Panc1 (cell line): ENCODE data around the gene TXK. TPM values are rescaled to one million over a fixed set of nuclear protein-coding genes. Genes with fewer than 3 reads are reported as not detected.

Source experiments
- ATAC-seq: fragments of 200-7000 bp; cut with Tn5 transposase; 2 replicates; pipeline ENCODE4 v1.9.1; 2020; ENCODE audit warnings: mild to moderate bottlenecking, moderate library complexity
- BruUV-seq: library from RNA; stranded (reverse); fragments of 400-500 nt; replicated peaks from 2 replicates; lab custom pipeline; 2021; lab: Mats Ljungman, UMichigan
- CTCF ChIA-PET: fragments of 300-600 bp; sonication (Branson Sonifier 250); formaldehyde crosslinking; loops from one replicate; lab custom pipeline; 2022; ENCODE audit warnings: antibody characterized with exemption; lab: Charles Lee
- POLR2A ChIA-PET: fragments of 300-600 bp; sonication (Branson Sonifier 250); formaldehyde crosslinking; loops from one replicate; lab custom pipeline; 2022; ENCODE audit warnings: antibody characterized with exemption; lab: Charles Lee
- DNase-seq: peaks from one replicate; pipeline ENCODE4 v3.0.0-alpha.2; 2010; ENCODE audit warnings: low read depth, low spot score
- H3K27ac ChIP-seq: 2 replicates; pipeline ENCODE4 v1.5.1; 2011; ENCODE audit warnings: mild to moderate bottlenecking, low read length, inconsistent platforms
- H3K27me3 ChIP-seq: fragments of 200-500 bp; sonication (Bioruptor generic); 2 replicates; pipeline ENCODE4 v1.6.0; 2014; ENCODE audit warnings: low read length, inconsistent platforms; ENCODE audit not compliant: control insufficient read depth, insufficient read depth
- H3K36me3 ChIP-seq: fragments of 200-500 bp; sonication (Bioruptor generic); 2 replicates; pipeline ENCODE4 v1.5.1; 2014; ENCODE audit warnings: inconsistent platforms, mild to moderate bottlenecking, low read length, moderate library complexity; ENCODE audit not compliant: control insufficient read depth, insufficient read depth
- H3K4me1 ChIP-seq: 2 replicates; pipeline ENCODE4 v1.5.1; 2011; ENCODE audit warnings: inconsistent platforms, mild to moderate bottlenecking, low read length, moderate library complexity; ENCODE audit not compliant: control insufficient read depth, insufficient read depth
- H3K4me3 ChIP-seq, 2 experiments: 2 replicates each; pipeline ENCODE4 v1.5.1; 2011 to 2012; ENCODE audit warnings: low read depth in 2 of 2, low read length in 2 of 2, mild to moderate bottlenecking in 2 of 2, inconsistent platforms in 1 of 2, moderate library complexity in 1 of 2
- H3K9me3 ChIP-seq: fragments of 200-500 bp; sonication (Bioruptor generic); 2 replicates; pipeline ENCODE4 v1.5.1; 2014; ENCODE audit warnings: low read depth, mild to moderate bottlenecking, inconsistent platforms, low read length, moderate library complexity; ENCODE audit not compliant: control insufficient read depth, insufficient read depth
- POLR2AphosphoS5 ChIP-seq: IDR thresholded peaks from 2 replicates; pipeline ENCODE4 v1.6.1; 2012; ENCODE audit warnings: mild to moderate bottlenecking, low read depth, low read length, moderate library complexity
- SIN3A ChIP-seq: IDR thresholded peaks from 2 replicates; pipeline ENCODE4 v1.6.1; 2012; ENCODE audit warnings: low read depth, mild to moderate bottlenecking, low read length, moderate library complexity, borderline replicate concordance; ENCODE audit not compliant: insufficient read depth
- TCF7L2 ChIP-seq: IDR thresholded peaks from 2 replicates; pipeline ENCODE4 v1.6.1; 2011; ENCODE audit warnings: mild to moderate bottlenecking, low read depth, low read length, inconsistent platforms
- in situ Hi-C: cut with HindIII; loops from 2 replicates; pipeline ENCODE4 v1.10.0; 2016; ENCODE audit warnings: low sequenced_read_pairs, low pct_unique_long_range_greater_than_20kb
- intact Hi-C: fragments of 100-400 bp; cut with micrococcal nuclease; formaldehyde crosslinking; loops from one replicate; pipeline ENCODE4 v1.10.0; 2022; ENCODE audit not compliant: unreplicated experiment
- total RNA-seq: library from RNA; stranded (reverse); gene quantifications from one replicate; pipeline ENCODE4 v1.2.1, GENCODE V29; 2021; ENCODE audit not compliant: unreplicated experiment
- TF ChIP-seq, protein P1 (sequence below): fragments of 450-650 bp; IDR thresholded peaks from 2 replicates; pipeline ENCODE4 v1.5.1; 2017; ENCODE audit warnings: mild to moderate bottlenecking
- TF ChIP-seq, protein P2 (sequence below), 2 experiments: IDR thresholded peaks; 2 replicates each; pipeline ENCODE4 v1.6.1; 2011 to 2012; ENCODE audit warnings: low read depth in 2 of 2, control low read depth in 1 of 2, low read length in 1 of 2, mild to moderate bottlenecking in 1 of 2, moderate library complexity in 1 of 2; ENCODE audit not compliant: insufficient read depth in 1 of 2

Gene TXK
- total RNA-seq, 1 experiment from 2014 or later: 0.26 TPM

DNA sequence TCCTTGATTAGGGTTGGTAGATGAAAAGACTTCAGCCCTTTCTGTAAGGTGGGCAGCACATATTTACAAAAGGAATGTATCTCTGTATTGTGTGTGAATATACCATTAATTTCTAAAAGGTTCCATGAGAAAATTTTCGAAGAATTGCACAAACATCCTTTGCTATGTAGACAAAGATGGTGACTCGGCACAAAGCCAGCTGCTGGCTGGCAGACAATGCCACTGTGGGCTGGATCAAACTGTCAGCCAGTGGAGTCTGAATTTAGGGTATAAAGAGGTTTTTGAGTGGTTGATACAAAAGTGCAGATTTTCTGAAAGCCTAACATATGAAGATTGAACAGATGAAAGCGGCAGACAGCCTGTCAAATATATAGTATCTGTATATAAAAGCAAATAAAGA, 5.6 kb upstream of the TXK start:
- ATAC-seq: no peak
- CTCF ChIA-PET: interaction anchor here (0.6 kb wide), 1 partner anchor 154 kb away, joined by 5 read pairs; no protein-coding TSS in a partner anchor
- in situ Hi-C loops (no loop called here), intact Hi-C loops (no loop called here)
- H3K9me3 ChIP-seq: no peaks in the 10 kb centered on the region
- no peak overlapping the region for H3K27ac ChIP-seq
- POLR2A ChIA-PET: no interaction called here
- no TSS peak for BruUV-seq
- no peak overlapping the region for H3K4me3 ChIP-seq
- no peaks in the 10 kb centered on the region for H3K36me3 ChIP-seq
- no peaks in the 10 kb centered on the region for H3K27me3 ChIP-seq
- TF ChIP-seq POLR2AphosphoS5 (no peak), SIN3A (no peak)
- no peaks in the 10 kb centered on the region for H3K4me1 ChIP-seq
- no peak for DNase-seq

DNA sequence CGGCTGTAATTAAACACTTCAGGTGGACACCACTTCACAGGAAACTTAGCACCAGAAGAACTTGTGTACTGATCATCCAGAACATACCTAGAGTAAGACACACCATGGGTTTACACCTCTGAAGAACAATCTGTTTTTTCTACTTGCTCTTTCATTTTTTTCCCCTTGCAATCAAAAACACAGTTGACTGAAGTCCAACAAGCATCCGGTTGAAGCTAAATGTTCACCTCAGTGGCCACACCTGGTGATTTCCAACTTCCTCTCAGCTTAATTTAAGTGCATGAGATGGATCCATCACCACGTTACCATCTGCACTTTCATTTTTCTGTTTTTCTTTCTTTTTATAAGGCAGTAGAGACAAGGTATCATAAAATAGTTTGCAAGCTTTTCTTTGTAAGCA, 4.9 kb upstream of the TXK start:
- no peak overlapping the region for H3K27ac ChIP-seq
- no peaks in the 10 kb centered on the region for H3K36me3 ChIP-seq
- no TSS peak for BruUV-seq
- ChIA-PET CTCF (no interaction called here), POLR2A (no interaction called here)
- no peaks in the 10 kb centered on the region for H3K4me1 ChIP-seq
- H3K4me3 ChIP-seq: no peak overlapping the region
- no peaks in the 10 kb centered on the region for H3K9me3 ChIP-seq
- in situ Hi-C loops: no loop called here
- TF ChIP-seq, protein P1, sequence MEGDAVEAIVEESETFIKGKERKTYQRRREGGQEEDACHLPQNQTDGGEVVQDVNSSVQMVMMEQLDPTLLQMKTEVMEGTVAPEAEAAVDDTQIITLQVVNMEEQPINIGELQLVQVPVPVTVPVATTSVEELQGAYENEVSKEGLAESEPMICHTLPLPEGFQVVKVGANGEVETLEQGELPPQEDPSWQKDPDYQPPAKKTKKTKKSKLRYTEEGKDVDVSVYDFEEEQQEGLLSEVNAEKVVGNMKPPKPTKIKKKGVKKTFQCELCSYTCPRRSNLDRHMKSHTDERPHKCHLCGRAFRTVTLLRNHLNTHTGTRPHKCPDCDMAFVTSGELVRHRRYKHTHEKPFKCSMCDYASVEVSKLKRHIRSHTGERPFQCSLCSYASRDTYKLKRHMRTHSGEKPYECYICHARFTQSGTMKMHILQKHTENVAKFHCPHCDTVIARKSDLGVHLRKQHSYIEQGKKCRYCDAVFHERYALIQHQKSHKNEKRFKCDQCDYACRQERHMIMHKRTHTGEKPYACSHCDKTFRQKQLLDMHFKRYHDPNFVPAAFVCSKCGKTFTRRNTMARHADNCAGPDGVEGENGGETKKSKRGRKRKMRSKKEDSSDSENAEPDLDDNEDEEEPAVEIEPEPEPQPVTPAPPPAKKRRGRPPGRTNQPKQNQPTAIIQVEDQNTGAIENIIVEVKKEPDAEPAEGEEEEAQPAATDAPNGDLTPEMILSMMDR: no peak
- TF ChIP-seq, protein P2, sequence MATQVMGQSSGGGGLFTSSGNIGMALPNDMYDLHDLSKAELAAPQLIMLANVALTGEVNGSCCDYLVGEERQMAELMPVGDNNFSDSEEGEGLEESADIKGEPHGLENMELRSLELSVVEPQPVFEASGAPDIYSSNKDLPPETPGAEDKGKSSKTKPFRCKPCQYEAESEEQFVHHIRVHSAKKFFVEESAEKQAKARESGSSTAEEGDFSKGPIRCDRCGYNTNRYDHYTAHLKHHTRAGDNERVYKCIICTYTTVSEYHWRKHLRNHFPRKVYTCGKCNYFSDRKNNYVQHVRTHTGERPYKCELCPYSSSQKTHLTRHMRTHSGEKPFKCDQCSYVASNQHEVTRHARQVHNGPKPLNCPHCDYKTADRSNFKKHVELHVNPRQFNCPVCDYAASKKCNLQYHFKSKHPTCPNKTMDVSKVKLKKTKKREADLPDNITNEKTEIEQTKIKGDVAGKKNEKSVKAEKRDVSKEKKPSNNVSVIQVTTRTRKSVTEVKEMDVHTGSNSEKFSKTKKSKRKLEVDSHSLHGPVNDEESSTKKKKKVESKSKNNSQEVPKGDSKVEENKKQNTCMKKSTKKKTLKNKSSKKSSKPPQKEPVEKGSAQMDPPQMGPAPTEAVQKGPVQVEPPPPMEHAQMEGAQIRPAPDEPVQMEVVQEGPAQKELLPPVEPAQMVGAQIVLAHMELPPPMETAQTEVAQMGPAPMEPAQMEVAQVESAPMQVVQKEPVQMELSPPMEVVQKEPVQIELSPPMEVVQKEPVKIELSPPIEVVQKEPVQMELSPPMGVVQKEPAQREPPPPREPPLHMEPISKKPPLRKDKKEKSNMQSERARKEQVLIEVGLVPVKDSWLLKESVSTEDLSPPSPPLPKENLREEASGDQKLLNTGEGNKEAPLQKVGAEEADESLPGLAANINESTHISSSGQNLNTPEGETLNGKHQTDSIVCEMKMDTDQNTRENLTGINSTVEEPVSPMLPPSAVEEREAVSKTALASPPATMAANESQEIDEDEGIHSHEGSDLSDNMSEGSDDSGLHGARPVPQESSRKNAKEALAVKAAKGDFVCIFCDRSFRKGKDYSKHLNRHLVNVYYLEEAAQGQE (IDR thresholded peaks at IDR 0.05; ENCODE audit: insufficient read depth in 1 of 2, low read depth in 2 of 2, low read length in 1 of 2): no peak
- TF ChIP-seq POLR2AphosphoS5 (no peak), SIN3A (no peak), TCF7L2 (no peak)
- no peak for DNase-seq
- H3K27me3 ChIP-seq: no peaks in the 10 kb centered on the region
- intact Hi-C loops: no loop called here
- ATAC-seq: no peak

DNA sequence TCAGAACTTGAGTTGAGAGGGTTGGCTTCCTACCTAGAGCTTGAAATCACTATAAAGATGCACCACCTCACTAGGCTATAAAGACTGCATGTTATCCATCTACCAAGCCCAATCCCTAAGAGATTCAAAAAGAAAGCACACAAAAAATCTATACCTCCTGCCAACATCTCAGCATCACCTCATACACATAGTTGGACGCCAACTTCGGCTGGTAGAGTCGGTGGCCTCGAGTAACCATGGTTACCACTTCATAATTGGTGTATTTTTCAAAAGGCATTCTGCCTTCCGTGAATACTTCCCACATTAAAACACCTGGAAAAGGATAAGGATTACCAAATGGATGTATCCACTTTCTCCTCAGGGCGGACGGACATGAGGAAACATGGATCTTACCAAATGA, 4.5 kb upstream of the TXK start:
- ATAC-seq (no peak), DNase-seq (no peak)
- Histone ChIP-seq H3K4me3 (no peak overlapping the region), H3K9me3 (no peaks in the 10 kb centered on the region), H3K27ac (no peak overlapping the region), H3K27me3 (no peaks in the 10 kb centered on the region), H3K4me1 (no peaks in the 10 kb centered on the region), H3K36me3 (no peaks in the 10 kb centered on the region)
- intact Hi-C loops (no loop called here), in situ Hi-C loops (no loop called here)
- CTCF ChIA-PET: no interaction called here
- POLR2A ChIA-PET: no interaction called here
- no TSS peak for BruUV-seq
- TF ChIP-seq TCF7L2: no peak
- TF ChIP-seq SIN3A: no peak
